ENCODE data around the gene DENND5B. TPM values are rescaled to one million over a fixed set of nuclear protein-coding genes. Genes with fewer than 3 reads are reported as not detected.

Gene DENND5B
- total and polyA plus RNA-seq, 10 of the 15 experiments (the other 5 are each of a cell fraction or from before 2014, with no cell fraction given) = 0.39 to 32.5 (median 20.6) TPM

GRCh38 chr12:31582155-31582554 lies 8.8 kb downstream of the DENND5B start:
- no peak overlapping the region for H3K27ac ChIP-seq (ENCODE audit: control insufficient read depth, insufficient read depth)
- H3K27me3 ChIP-seq (replicated peaks in 1 of 2; ENCODE audit: control insufficient read depth in 2 of 2, insufficient read depth in 2 of 2, low read length in 1 of 2) = no peaks in the 10 kb centered on the region
- in situ Hi-C loops (cut with MboI) = no loop called here
- H3K4me1 ChIP-seq (ENCODE audit: control insufficient read depth, insufficient read depth, low read length) = peaks cover 17% of the 10 kb centered on the region
- no peaks in the 10 kb centered on the region; a peak in 1 of 4 replicates for H3K36me3 ChIP-seq (ENCODE audit: control insufficient read depth in 2 of 2, insufficient read depth in 2 of 2, low read length in 1 of 2)
- ChIA-PET CTCF (no interaction called here), SMC1A (ENCODE audit: uncharacterized antibody, unreplicated experiment) (no interaction called here), RAD21 (ENCODE audit: unreplicated experiment) (no interaction called here), POLR2A (no interaction called here)
- H3K9me3 ChIP-seq (replicated peaks; ENCODE audit: control insufficient read depth, insufficient read depth, low read length) = no peaks in the 10 kb centered on the region; the same call in 1 of the 3 replicates
- no peak for DNase-seq (ENCODE audit: low read depth, low spot score)
- no peak overlapping the region for H2AFZ ChIP-seq (ENCODE audit: control insufficient read depth, low read depth, low read length)
- intact Hi-C loops (cut with micrococcal nuclease; ENCODE audit: unreplicated experiment) = no loop called here
- no peak overlapping the region for H3K4me3 ChIP-seq
- WGBS (ENCODE audit: insufficient coverage, insufficient replicate concordance, low lambda C conversion rate, missing lambda C conversion rate) = 77% methylated on average over 3 of the region's 3 CpGs
- no peak for ATAC-seq
- no peaks in the 10 kb centered on the region for H4K20me1 ChIP-seq (ENCODE audit: control insufficient read depth, insufficient read depth)
- no peak for FAIRE-seq
- H3K4me2 ChIP-seq (ENCODE audit: control insufficient read depth, insufficient read depth) = no peak overlapping the region
- peaks cover 84% of the 10 kb centered on the region for H3K79me2 ChIP-seq (ENCODE audit: control insufficient read depth, insufficient read depth, low read length)
- no TSS peak for BruUV-seq (replicated peaks)
- no peak overlapping the region for H3K9ac ChIP-seq (ENCODE audit: control insufficient read depth, insufficient read depth, low read length)
- TF ChIP-seq ZNF384 (IDR thresholded peaks at IDR 0.05; ENCODE audit: borderline replicate concordance, low read depth, low read length) (no peak), NBN (IDR thresholded peaks at IDR 0.05) (no peak), E2F4 (IDR thresholded peaks at IDR 0.05; ENCODE audit: low read depth, low read length) (no peak), GATAD2B (conservative IDR thresholded peaks at IDR 0.05; ENCODE audit: low read depth) (no peak), FOXK2 (IDR thresholded peaks at IDR 0.05) (no peak), BHLHE40 (IDR thresholded peaks at IDR 0.05; ENCODE audit: borderline replicate concordance in 1 of 2, low read depth in 2 of 2, low read length in 1 of 2) (no peak), KAT2A (conservative IDR thresholded peaks at IDR 0.05; ENCODE audit: control insufficient read depth, low read depth, low read length) (no peak), SRF (IDR thresholded peaks at IDR 0.05; ENCODE audit: low read depth in 2 of 2, low read length in 2 of 2) (no peak), POLR2A (IDR thresholded peaks at IDR 0.05; ENCODE audit: low read depth, low read length) (no peak), POLR2AphosphoS2 (IDR thresholded peaks at IDR 0.05; ENCODE audit: low read depth, low read length) (no peak), TBL1XR1 (IDR thresholded peaks at IDR 0.05; ENCODE audit: low read depth, low read length) (no peak), DPF2 (IDR thresholded peaks at IDR 0.05) (no peak), HSF1 (IDR thresholded peaks at IDR 0.05; ENCODE audit: low read depth, low read length) (no peak), TCF7 (IDR thresholded peaks at IDR 0.05; ENCODE audit: borderline replicate concordance) (no peak), HDGF (IDR thresholded peaks at IDR 0.05) (no peak), CEBPZ (IDR thresholded peaks at IDR 0.05; ENCODE audit: low read depth, low read length) (no peak)

Measured in GM12878 (cell line).